GM15510 (cell line): ENCODE data around the gene CBLN1.

Experiments
- POLR2A ChIP-seq: IDR thresholded peaks from 3 replicates; pipeline ENCODE4 v1.6.1; 2011; ENCODE audit warnings: borderline replicate concordance; ENCODE audit not compliant: insufficient read length; ENCODE audit errors: extremely low read depth

The CBLN1 gene

GRCh38 chr16:49281480-49281842 lies at the start of gene CBLN1:
Gene CBLN1, minus strand, starts transcription at chr16:49281838. Its CDS starts 373 bp downstream, at chr16:49281465.
- TF ChIP-seq POLR2A, result no peak

GRCh38 chr16:49330562-49331201 lies 49.0 kb upstream of the CBLN1 start:
- no peak for TF ChIP-seq POLR2A

- no peak for TF ChIP-seq POLR2A
Observed at GRCh38 chr16:49328325-49328724, 46.7 kb upstream of the CBLN1 start.

DNA sequence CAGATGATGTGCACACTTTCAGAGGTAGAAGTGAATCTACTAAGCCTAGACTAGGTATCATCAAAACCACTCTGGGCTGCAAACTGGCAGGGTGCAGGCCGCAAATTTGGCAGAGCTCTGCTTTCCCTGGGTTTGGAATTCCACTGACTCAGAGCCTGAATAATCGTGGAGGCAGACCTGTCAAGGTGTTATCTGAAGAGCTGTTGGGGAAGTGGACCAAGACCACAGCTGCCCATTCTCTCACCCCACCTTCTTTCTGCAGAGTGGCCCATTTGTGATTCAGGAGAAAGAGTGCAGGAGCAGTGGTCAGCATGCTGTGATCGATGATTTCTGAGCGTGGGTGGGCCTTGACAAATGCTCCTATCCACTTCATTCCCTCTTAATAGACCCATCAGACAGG lies 45.8 kb upstream of the CBLN1 start:
- no peak for TF ChIP-seq POLR2A

DNA sequence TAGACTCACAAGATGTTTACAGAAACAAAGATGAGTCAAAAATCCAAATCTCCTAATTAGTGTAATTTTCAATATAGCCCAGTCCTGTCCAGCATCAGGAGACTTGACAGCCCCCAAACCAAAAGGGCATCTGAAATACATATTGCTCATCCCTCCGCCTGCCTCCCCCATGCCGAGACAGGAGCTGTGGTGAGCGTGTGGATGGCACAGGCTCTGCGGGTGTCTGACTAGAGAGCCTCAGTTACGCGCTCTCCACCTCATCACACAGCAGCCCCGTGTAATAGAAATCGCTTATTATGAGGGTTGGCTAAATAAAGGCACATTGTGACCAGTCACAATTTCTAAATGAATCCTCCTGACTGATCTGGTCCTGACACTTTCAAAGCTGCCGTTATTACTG lies 43.1 kb upstream of the CBLN1 start:
- no peak for TF ChIP-seq POLR2A

- TF ChIP-seq POLR2A, result no peak
Observed at GRCh38 chr16:49315602-49316001, 34.0 kb upstream of the CBLN1 start.

- TF ChIP-seq POLR2A, result no peak
Observed at GRCh38 chr16:49312389-49312985, 30.8 kb upstream of the CBLN1 start.

- TF ChIP-seq POLR2A, result no peak
Observed at GRCh38 chr16:49311823-49312222, 30.2 kb upstream of the CBLN1 start.

GRCh38 chr16:49307176-49307575 lies 25.5 kb upstream of the CBLN1 start:
- TF ChIP-seq POLR2A, result no peak

DNA sequence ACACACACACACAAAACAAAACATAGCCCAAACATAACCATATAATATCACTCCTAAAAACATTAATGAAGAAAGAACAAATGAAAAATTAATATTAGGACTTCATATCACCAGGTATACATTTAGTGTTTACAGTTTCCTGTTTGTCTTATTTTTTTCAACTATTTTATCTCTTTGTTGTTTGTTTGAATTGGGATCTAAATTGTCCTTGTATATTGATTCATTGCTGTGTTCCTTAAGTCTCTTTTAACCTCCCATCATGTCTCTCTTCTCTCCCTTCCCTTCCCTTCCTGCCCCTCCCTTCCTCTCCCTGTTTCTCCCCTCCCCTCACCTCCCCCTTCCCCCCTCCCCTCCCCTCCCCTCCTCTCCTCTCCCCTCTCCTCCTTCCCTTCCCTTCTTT lies 23.8 kb upstream of the CBLN1 start:
- TF ChIP-seq POLR2A, result no peak

GRCh38 chr16:49292413-49292812 lies 10.8 kb upstream of the CBLN1 start:
- TF ChIP-seq POLR2A, result no peak

DNA sequence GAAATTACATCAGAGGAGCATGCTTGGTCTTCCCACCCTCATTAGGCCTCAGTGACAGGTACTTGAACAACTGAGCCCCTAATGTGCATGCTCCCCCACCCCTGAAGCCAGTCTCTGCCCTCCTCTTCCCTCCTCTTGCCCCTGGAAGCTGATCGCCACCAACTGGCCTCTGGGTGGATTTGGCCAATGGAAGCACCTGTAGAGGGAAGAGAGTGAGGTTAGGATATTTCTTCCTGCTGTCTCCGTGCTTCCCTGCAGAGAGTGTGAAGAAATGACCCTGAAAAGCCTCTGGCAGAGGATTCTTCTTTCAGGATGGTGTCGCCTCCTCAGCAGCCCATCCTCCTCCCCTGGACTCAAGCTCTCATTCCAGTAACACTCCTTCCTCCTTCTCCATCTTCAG lies 5.9 kb upstream of the CBLN1 start:
- no peak for TF ChIP-seq POLR2A

DNA sequence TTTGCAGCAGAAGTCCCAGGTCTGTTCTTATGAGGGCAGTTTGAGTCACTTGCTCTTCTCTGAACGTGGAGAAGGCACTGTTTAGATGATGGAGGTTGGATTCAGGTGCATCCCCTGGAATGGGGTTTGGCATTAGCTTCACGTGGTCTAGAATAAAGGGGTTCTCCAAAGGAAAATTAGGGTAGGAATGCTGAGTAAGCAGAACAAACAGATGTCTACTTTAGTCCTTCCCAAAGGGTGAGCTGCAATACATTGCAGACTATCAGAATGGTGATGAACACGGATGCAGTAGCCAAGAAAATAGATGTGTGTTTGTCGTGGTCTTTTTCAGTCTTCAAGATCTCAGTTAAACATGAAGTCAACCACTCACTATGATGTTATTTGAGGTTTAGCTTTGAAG lies 3.3 kb upstream of the CBLN1 start:
- no peak for TF ChIP-seq POLR2A

GRCh38 chr16:49283376-49284049 lies 1.9 kb upstream of the CBLN1 start:
- no peak for TF ChIP-seq POLR2A

- TF ChIP-seq POLR2A, result no peak
Observed at GRCh38 chr16:49282690-49283375, 1.2 kb upstream of the CBLN1 start.
